Measurements from ENCODE around the gene PIK3C3.

Gene PIK3C3

GRCh38 chr18:41954827-41955613 is at the start of gene PIK3C3:
PIK3C3 (plus strand) TSS chr18:41955234; CDS start chr18:41955292, 58 bp downstream.
- Histone ChIP-seq H3K27me3 (no peaks in the 10 kb centered on the region), H3K4me1 (peaks cover 0 to 31% (median 16%) of the 10 kb centered on the region in 4 donors), H3K9me3 (no peaks in the 10 kb centered on the region), H3K27ac (peak within 1 kb of the TSS; percentile 76 to 81), H3K36me3 (peaks cover 6 to 27% (median 8%) of the 10 kb centered on the region in 3 donors), H3K4me3 (peak within 1 kb of the TSS; percentile 84 to 93)
- DNase-seq = peak; percentile 95 to 98
- intact Hi-C loops (cut with DNase I; ENCODE audit: low total_unique reads) = no loop called here
- TF ChIP-seq CTCF (IDR thresholded peaks at IDR 0.05) = no peak

GRCh38 chr18:41905786-41906527 is 49.1 kb upstream of the PIK3C3 start:
- Histone ChIP-seq H3K36me3 (no peaks in the 10 kb centered on the region), H3K4me3 (no peak overlapping the region), H3K4me1 (no peaks in the 10 kb centered on the region), H3K27ac (no peak overlapping the region), H3K27me3 (no peaks in the 10 kb centered on the region), H3K9me3 (no peaks in the 10 kb centered on the region)
- DNase-seq = no peak
- intact Hi-C loops (cut with DNase I; ENCODE audit: low total_unique reads) = no loop called here
- no peak for TF ChIP-seq CTCF (IDR thresholded peaks at IDR 0.05)

DNA sequence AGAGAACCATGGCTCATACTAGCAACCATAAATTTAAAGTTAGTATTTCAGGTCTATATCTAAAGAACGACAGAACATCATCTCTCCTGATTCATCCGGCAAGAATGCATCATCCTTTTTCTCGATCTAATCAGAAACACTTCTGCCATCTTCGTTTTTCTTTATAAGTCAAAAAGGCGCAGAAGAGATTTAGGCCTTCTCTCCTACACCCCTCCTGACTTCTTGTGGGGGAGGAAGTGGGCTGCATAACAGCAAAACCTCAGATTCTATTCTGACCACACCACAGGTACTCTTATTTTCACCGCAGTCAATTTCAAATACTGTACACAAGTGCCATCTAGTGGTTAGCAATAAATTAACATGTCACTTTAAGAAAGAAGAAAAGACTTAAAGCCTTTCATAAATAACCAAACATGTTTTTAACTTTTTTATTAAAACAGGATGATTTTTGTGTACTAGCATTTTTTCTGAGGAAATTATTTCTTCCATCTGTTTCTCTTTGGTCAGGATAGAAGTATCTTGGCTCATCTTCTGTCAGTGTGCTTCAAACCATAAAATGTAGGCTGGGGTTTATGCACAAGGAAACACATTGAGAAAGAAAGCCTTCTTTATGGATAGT is 48.4 kb upstream of the PIK3C3 start:
- intact Hi-C loops (cut with DNase I; ENCODE audit: low total_unique reads) = no loop called here
- no peak overlapping the region for H3K27ac ChIP-seq
- no peaks in the 10 kb centered on the region for H3K9me3 ChIP-seq
- H3K4me1 ChIP-seq = no peaks in the 10 kb centered on the region
- no peak overlapping the region for H3K4me3 ChIP-seq
- H3K36me3 ChIP-seq = no peaks in the 10 kb centered on the region
- no peaks in the 10 kb centered on the region for H3K27me3 ChIP-seq
- TF ChIP-seq CTCF (IDR thresholded peaks at IDR 0.05) = peak; percentile 60 to 62
- no peak for DNase-seq

GRCh38 chr18:41917181-41917580 is 37.9 kb upstream of the PIK3C3 start:
- no peaks in the 10 kb centered on the region for H3K4me1 ChIP-seq
- no peak for DNase-seq
- H3K9me3 ChIP-seq = no peaks in the 10 kb centered on the region
- no peak overlapping the region for H3K27ac ChIP-seq
- no peak for TF ChIP-seq CTCF (IDR thresholded peaks at IDR 0.05)
- intact Hi-C loops (cut with DNase I; ENCODE audit: low total_unique reads) = no loop called here
- no peak overlapping the region for H3K4me3 ChIP-seq
- H3K36me3 ChIP-seq = no peaks in the 10 kb centered on the region
- H3K27me3 ChIP-seq = no peaks in the 10 kb centered on the region

- no peak for DNase-seq
- intact Hi-C loops (cut with DNase I; ENCODE audit: low total_unique reads) = no loop called here
- no peak for TF ChIP-seq CTCF (IDR thresholded peaks at IDR 0.05)
- H3K36me3 ChIP-seq = no peaks in the 10 kb centered on the region
- no peaks in the 10 kb centered on the region for H3K27me3 ChIP-seq
- H3K9me3 ChIP-seq = no peaks in the 10 kb centered on the region
- no peak overlapping the region for H3K27ac ChIP-seq
- no peaks in the 10 kb centered on the region for H3K4me1 ChIP-seq
- no peak overlapping the region for H3K4me3 ChIP-seq
Measured at GRCh38 chr18:41921770-41922169, 33.3 kb upstream of the PIK3C3 start.

Measured in tibial artery (tissue), 4 donors.